Sigmoid colon (tissue), 3 donors: ENCODE data around the gene COX7A2.

Experiments
- POLR2A ChIP-seq, 2 donors: fragments of 450-650 bp; IDR thresholded peaks; one replicate each; pipeline ENCODE4 v1.6.1; 2016; ENCODE audit warnings: antibody characterized with exemption in 2 of 2, mild to moderate bottlenecking in 2 of 2, moderate library complexity in 2 of 2
- TF ChIP-seq, protein P1 (sequence below), 4 experiments: fragments of 450-650 bp in 3 of 4; fragments of 200-600 bp in 1 of 4; IDR thresholded peaks; one replicate each; pipeline ENCODE4 v1.5.1; 2016 to 2019; ENCODE audit warnings: antibody characterized with exemption in 4 of 4, mild to moderate bottlenecking in 3 of 4, moderate library complexity in 2 of 4

DNA sequence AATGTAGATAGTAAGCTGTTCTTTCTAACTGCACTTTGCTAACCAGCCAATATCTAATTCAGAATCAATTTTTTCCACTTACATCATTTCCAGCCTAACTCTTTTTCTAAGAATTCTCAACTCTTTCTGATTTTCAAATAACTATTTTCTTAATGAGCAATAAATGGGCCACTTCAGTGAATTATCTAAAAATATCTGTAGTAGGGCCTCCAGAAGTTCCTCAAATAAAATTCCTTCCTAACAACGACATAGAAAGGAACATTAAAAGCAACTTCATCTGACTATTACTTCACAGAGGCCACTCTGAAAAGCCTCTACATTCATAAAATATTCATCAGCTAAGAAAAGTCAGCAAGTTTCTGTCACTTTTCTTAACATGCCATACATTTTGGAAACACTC lies 42.6 kb downstream of the COX7A2 start:
- TF ChIP-seq POLR2A (IDR thresholded peaks at IDR 0.05): no peak
- TF ChIP-seq, protein P1, sequence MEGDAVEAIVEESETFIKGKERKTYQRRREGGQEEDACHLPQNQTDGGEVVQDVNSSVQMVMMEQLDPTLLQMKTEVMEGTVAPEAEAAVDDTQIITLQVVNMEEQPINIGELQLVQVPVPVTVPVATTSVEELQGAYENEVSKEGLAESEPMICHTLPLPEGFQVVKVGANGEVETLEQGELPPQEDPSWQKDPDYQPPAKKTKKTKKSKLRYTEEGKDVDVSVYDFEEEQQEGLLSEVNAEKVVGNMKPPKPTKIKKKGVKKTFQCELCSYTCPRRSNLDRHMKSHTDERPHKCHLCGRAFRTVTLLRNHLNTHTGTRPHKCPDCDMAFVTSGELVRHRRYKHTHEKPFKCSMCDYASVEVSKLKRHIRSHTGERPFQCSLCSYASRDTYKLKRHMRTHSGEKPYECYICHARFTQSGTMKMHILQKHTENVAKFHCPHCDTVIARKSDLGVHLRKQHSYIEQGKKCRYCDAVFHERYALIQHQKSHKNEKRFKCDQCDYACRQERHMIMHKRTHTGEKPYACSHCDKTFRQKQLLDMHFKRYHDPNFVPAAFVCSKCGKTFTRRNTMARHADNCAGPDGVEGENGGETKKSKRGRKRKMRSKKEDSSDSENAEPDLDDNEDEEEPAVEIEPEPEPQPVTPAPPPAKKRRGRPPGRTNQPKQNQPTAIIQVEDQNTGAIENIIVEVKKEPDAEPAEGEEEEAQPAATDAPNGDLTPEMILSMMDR (IDR thresholded peaks at IDR 0.05): no peak
